Measurements from ENCODE around the gene ATG2A.

The ATG2A gene

GRCh38 chr11:64936539-64936938, 19.5 kb upstream of the ATG2A start:
- no peak overlapping the region for H3K4me3 ChIP-seq (ENCODE audit: low read depth, low read length)
- no peak for TF ChIP-seq CTCF (IDR thresholded peaks at IDR 0.05; ENCODE audit: low read depth, low read length)

- no peak within 1 kb of the TSS for H3K4me3 ChIP-seq (ENCODE audit: low read depth, low read length)
- TF ChIP-seq CTCF (IDR thresholded peaks at IDR 0.05; ENCODE audit: low read depth, low read length), result no peak
Measured at GRCh38 chr11:64935359-64936081, 18.5 kb upstream of the ATG2A start, which contains the start of gene GPHA2. TSS of gene GPHA2 (minus strand) at chr11:64935893. CDS start at chr11:64935460, 433 bp downstream.

- no peak for TF ChIP-seq CTCF (IDR thresholded peaks at IDR 0.05; ENCODE audit: low read depth, low read length)
- no peak overlapping the region for H3K4me3 ChIP-seq (ENCODE audit: low read depth, low read length)
Measured at GRCh38 chr11:64934682-64935358, 17.8 kb upstream of the ATG2A start.

- TF ChIP-seq CTCF (IDR thresholded peaks at IDR 0.05; ENCODE audit: low read depth, low read length), result no peak
Measured at GRCh38 chr11:64933935-64934681, 17.1 kb upstream of the ATG2A start.

GRCh38 chr11:64933213-64933934, 16.4 kb upstream of the ATG2A start:
- no peak overlapping the region for H3K4me3 ChIP-seq (ENCODE audit: low read depth, low read length)
- TF ChIP-seq CTCF (IDR thresholded peaks at IDR 0.05; ENCODE audit: low read depth, low read length), result no peak

More at GRCh38 chr11:64933935-64934681, 17.1 kb upstream of the ATG2A start:
- H3K4me3 ChIP-seq (ENCODE audit: low read depth, low read length), result no peak overlapping the region

- no peak overlapping the region for H3K4me3 ChIP-seq (ENCODE audit: low read depth, low read length)
- no peak for TF ChIP-seq CTCF (IDR thresholded peaks at IDR 0.05; ENCODE audit: low read depth, low read length)
Measured at GRCh38 chr11:64932324-64932723, 15.3 kb upstream of the ATG2A start.

All from WI38 (cell line).